T-cell (primary cell): ENCODE results near the gene NFIX. TPM values are rescaled to one million over a fixed set of nuclear protein-coding genes. Genes with fewer than 3 reads are reported as not detected.

ENCODE experiments used
- ATAC-seq, 4 experiments: fragments of 200-7000 bp in 3 of 4; fragments of 150-1000 bp in 1 of 4; cut with Tn5 transposase; replicated peaks in 1 of 4; 1 replicate in 3 of 4; 2 replicates in 1 of 4; pipeline ENCODE4 v1.10.0; 2021; ENCODE audit warnings: moderate library complexity in 3 of 4, mild to moderate bottlenecking in 2 of 4, moderate number of reproducible peaks in 1 of 4
- CTCF ChIA-PET, 2 donors: fragments of 300-600 bp; sonication (Branson Sonifier 250); formaldehyde crosslinking; loops; one replicate each; lab custom pipeline; 2022; ENCODE audit warnings: antibody characterized with exemption in 2 of 2; lab: Charles Lee
- POLR2A ChIA-PET, 2 donors: fragments of 300-600 bp; sonication (Branson Sonifier 250); formaldehyde crosslinking; loops; one replicate each; lab custom pipeline; 2022; ENCODE audit warnings: antibody characterized with exemption in 2 of 2; lab: Charles Lee
- DNase-seq, 35 experiments: peaks; one replicate each; pipeline versions ENCODE4 v3.0.0 to v3.0.0-alpha.2; 2013 to 2023
- H3K27ac ChIP-seq: one replicate; pipeline ENCODE4 v1.5.1; 2013; ENCODE audit warnings: low read length
- H3K27me3 ChIP-seq, 2 experiments: replicated peaks in 1 of 2; 1 replicate in 1 of 2; 2 replicates in 1 of 2; pipeline versions ENCODE4 v1.6.1 to v1.7.0; 2013; ENCODE audit warnings: low read length in 1 of 2, mixed read lengths in 1 of 2; ENCODE audit not compliant: control insufficient read depth in 2 of 2, insufficient read depth in 2 of 2; ENCODE audit errors: extremely low read depth in 1 of 2
- H3K36me3 ChIP-seq, 2 donors: 1 replicate in 1 of 2; 2 replicates in 1 of 2; pipeline versions ENCODE4 v1.6.1 to v1.7.0; 2013; ENCODE audit warnings: low read length in 1 of 2; ENCODE audit not compliant: control insufficient read depth in 2 of 2, insufficient read depth in 1 of 2; ENCODE audit errors: extremely low read depth in 1 of 2
- H3K4me1 ChIP-seq, 2 experiments: 1 replicate in 1 of 2; 2 replicates in 1 of 2; pipeline versions ENCODE4 v1.6.1 to v1.7.0; 2013; ENCODE audit warnings: low read length in 2 of 2, mixed read lengths in 1 of 2; ENCODE audit not compliant: insufficient read depth in 2 of 2, control insufficient read depth in 1 of 2; ENCODE audit errors: extremely low read depth in 1 of 2
- H3K4me3 ChIP-seq, 2 donors: 1 replicate in 1 of 2; 2 replicates in 1 of 2; pipeline versions ENCODE4 v1.5.1 to v1.7.0; 2013; ENCODE audit warnings: mild to moderate bottlenecking in 2 of 2, low read length in 1 of 2, moderate library complexity in 1 of 2; ENCODE audit not compliant: control insufficient read depth in 1 of 2; ENCODE audit errors: extremely low read depth in 1 of 2
- H3K9me3 ChIP-seq: 2 replicates; pipeline ENCODE4 v1.7.0; 2013
- H3K27ac Mint-ChIP-seq, 2 donors: one replicate each; pipeline ENCODE4 v1.8.0; 2020 to 2021; ENCODE audit warnings: mild to moderate bottlenecking in 2 of 2, mixed read lengths in 2 of 2
- H3K27me3 Mint-ChIP-seq, 2 donors: one replicate each; pipeline ENCODE4 v1.8.0; 2021 to 2022; ENCODE audit warnings: mixed read lengths in 2 of 2
- H3K36me3 Mint-ChIP-seq: one replicate; pipeline ENCODE4 v1.8.0; 2021; ENCODE audit warnings: mixed read lengths
- H3K4me1 Mint-ChIP-seq, 3 donors: one replicate each; pipeline ENCODE4 v1.8.0; 2020 to 2022; ENCODE audit warnings: mixed read lengths in 3 of 3, mild to moderate bottlenecking in 1 of 3
- H3K4me3 Mint-ChIP-seq, 3 donors: one replicate each; pipeline ENCODE4 v1.8.0; 2020 to 2022; ENCODE audit warnings: mild to moderate bottlenecking in 3 of 3, mixed read lengths in 3 of 3, moderate library complexity in 3 of 3
- H3K9me3 Mint-ChIP-seq, 3 donors: one replicate each; pipeline ENCODE4 v1.8.0; 2020 to 2022; ENCODE audit warnings: mixed read lengths in 3 of 3
- WGBS: methylation state at CpG from one replicate; pipeline ENCODE4 v1.1.5; 2013; ENCODE audit warnings: missing lambda C conversion rate; ENCODE audit not compliant: insufficient coverage; 5-methylcytosine and 5-hydroxymethylcytosine counted together
- total RNA-seq, 35 experiments: library from RNA in 6 of 35; stranded (reverse) in 6 of 35; fragments of 120-200 nt in 1 of 35; gene quantifications; one replicate each; pipeline versions ENCODE4 v1.2.1 to v1.2.4 and lab custom pipeline; 2013 to 2026

Gene NFIX
- total RNA-seq, 5 donors from 2014 or later (not counting 1 experiment from before 2014, with no cell fraction given), result 3.9 to 6.6 (median 6.3) TPM

DNA sequence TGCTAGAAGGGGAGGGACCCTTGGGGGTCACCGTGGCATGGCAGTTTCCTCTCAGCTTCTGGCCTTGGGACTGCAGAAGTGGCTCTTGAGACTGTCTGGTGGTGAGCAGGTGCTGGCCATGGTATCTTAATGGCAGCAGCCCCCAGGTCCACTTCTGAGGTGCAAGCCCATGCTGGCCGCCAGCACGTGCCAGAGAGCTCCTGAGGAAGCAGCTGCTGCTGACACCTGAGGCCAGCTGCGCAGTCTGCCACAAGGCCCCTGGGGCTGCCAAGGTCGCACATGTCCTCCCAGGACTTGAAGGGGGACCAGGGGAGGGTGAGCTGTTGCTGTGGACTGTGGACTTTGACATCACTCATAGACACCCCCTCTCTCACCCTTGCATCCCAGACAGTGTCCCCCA is 48.0 kb downstream of the NFIX start:
- DNase-seq (no peak), ATAC-seq (no peak)
- peaks cover 0 to 7% of the 10 kb centered on the region in 2 experiments for H3K27me3 ChIP-seq
- Mint-ChIP-seq H3K4me3 (no peak overlapping the region), H3K27me3 (peaks cover 0 to 2% of the 10 kb centered on the region in 2 donors), H3K9me3 (no peaks in the 10 kb centered on the region), H3K27ac (peak overlapping the region in 1 of 2 donors; percentile 48), H3K4me1 (peaks cover 19 to 21% (median 19%) of the 10 kb centered on the region in 3 donors), H3K36me3 (no peaks in the 10 kb centered on the region)
- no peaks in the 10 kb centered on the region for H3K9me3 ChIP-seq
- no peak overlapping the region for H3K4me3 ChIP-seq
- peaks cover 0 to 35% of the 10 kb centered on the region in 2 experiments for H3K4me1 ChIP-seq
- H3K36me3 ChIP-seq, result no peaks in the 10 kb centered on the region
- ChIA-PET POLR2A (no interaction called here), CTCF (interaction anchor here (1.0 to 2.2 kb wide), 2 partner anchors 10 kb away, joined by 3 to 5 read pairs; no protein-coding TSS in a partner anchor)
- 52% methylated on average over 3 of the region's 5 CpGs for WGBS
- H3K27ac ChIP-seq, result no peak overlapping the region

DNA sequence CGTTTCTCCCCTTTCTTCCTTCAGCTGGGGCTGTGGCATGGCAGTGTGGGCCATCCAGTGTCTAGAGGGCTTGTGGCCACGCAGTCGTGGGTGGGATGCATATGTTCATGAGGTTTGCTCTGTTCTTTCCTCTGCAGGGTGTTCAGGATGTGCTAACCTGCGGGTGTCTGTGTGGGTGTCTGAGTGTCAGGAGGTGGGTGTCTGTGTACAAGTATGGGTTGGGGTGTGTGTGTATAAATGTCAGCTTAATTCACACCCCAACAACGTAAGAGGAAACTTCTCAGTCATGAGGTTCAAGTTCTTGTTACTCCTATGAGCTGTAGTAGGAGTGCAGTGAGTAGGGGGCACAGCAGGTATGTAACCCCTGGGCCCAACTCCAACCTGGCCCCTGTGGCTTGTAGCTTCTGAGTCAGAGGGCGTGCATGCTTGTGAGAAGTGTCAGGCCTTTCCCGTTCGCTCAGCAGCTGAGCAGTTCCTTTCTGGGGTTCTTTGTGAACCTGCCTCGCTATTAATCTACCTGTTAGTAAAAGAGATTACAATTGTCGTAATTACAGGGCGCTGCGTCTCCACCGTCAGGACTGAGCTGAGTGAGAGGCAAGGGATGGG is 49.1 kb downstream of the NFIX start:
- peak overlapping the region in 1 of 3 donors; percentile 13 for H3K4me3 Mint-ChIP-seq
- peaks cover 0 to 2% of the 10 kb centered on the region in 2 donors for H3K27me3 Mint-ChIP-seq
- H3K4me1 ChIP-seq, result peaks cover 0 to 35% of the 10 kb centered on the region in 2 experiments
- peaks cover 0 to 7% of the 10 kb centered on the region in 2 experiments for H3K27me3 ChIP-seq
- ATAC-seq, result peak; percentile 71 to 89 (median 78)
- H3K27ac Mint-ChIP-seq, result peak overlapping the region; percentile 16 to 63
- ChIA-PET CTCF (interaction anchor here in 1 of 2 donors (0.8 to 2.2 kb wide), 4 partner anchors 11 to 67 kb away, joined by 3 to 15 read pairs (median 4); no protein-coding TSS in a partner anchor), POLR2A (no interaction called here)
- DNase-seq, result peak in 33 of 35 experiments; percentile 13 to 76 (median 55)
- H3K36me3 ChIP-seq, result no peaks in the 10 kb centered on the region
- H3K27ac ChIP-seq, result peak overlapping the region; percentile 81
- H3K4me1 Mint-ChIP-seq, result peaks cover 19 to 21% (median 19%) of the 10 kb centered on the region in 3 donors
- H3K9me3 ChIP-seq, result no peaks in the 10 kb centered on the region
- no peak overlapping the region for H3K4me3 ChIP-seq
- 40% methylated on average over 7 of the region's 13 CpGs for whole genome bisulfite sequencing
- no peaks in the 10 kb centered on the region for H3K36me3 Mint-ChIP-seq
- no peaks in the 10 kb centered on the region for H3K9me3 Mint-ChIP-seq

DNA sequence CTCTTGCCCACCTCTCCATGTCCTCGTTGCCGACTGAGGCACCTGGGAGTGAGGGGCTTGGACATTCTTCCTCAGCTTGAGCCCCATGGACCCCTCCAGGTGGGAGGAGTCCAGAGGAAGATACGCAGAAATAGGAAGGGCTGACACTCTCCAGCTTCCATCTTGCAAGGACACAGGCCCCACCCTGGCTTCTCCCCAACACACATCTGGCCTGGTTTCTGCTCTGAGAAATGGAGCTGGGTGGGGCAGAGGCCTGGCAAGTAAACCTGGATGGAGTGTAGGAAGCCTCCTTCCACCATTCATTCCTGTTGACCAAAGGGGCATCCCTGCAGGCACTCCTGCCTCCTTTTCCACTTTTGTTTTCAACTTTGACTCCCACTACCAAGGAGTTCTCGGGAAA is 50.5 kb downstream of the NFIX start:
- no peaks in the 10 kb centered on the region for H3K9me3 Mint-ChIP-seq
- no peak overlapping the region for H3K27ac Mint-ChIP-seq
- CTCF ChIA-PET, result interaction anchor here in 1 of 2 donors (1.1 to 1.3 kb wide), 2 partner anchors 12 to 68 kb away, joined by 3 read pairs; no protein-coding TSS in a partner anchor
- no peak overlapping the region for H3K4me3 Mint-ChIP-seq
- H3K9me3 ChIP-seq, result no peaks in the 10 kb centered on the region
- ATAC-seq, result no peak
- peaks cover 0 to 9% of the 10 kb centered on the region in 2 experiments for H3K27me3 ChIP-seq
- POLR2A ChIA-PET, result no interaction called here
- no peak for DNase-seq
- no peaks in the 10 kb centered on the region for H3K36me3 Mint-ChIP-seq
- H3K27ac ChIP-seq, result peak overlapping the region; percentile 81
- H3K36me3 ChIP-seq, result no peaks in the 10 kb centered on the region
- peaks cover 0 to 5% of the 10 kb centered on the region in 2 donors for H3K27me3 Mint-ChIP-seq
- peaks cover 0 to 35% of the 10 kb centered on the region in 2 experiments for H3K4me1 ChIP-seq
- WGBS, result no CpG with 5 or more reads among the region's 4 CpGs
- peaks cover 19 to 21% (median 20%) of the 10 kb centered on the region in 3 donors for H3K4me1 Mint-ChIP-seq
- no peak overlapping the region for H3K4me3 ChIP-seq

DNA sequence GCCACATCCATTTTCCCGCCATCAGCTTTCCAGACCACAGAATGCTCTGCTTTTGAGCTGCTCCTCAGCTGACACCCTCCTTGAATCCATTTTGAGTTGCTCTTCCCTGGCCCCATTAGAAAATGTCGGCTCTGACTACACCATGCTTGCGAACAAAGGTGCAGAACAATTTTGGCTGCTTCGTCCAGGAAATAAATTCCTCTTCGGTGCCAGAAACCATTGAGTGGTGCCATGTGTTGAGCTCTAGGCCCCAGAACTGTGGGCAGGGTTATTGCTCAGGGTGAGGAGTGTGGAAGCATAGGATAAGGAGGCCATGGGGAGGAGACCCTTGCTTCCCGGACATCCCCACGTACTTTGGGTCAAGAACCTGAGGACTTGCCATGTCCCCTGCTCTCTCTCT is 52.1 kb downstream of the NFIX start:
- peaks cover 3 to 47% of the 10 kb centered on the region in 2 experiments for H3K4me1 ChIP-seq
- H3K9me3 Mint-ChIP-seq, result no peaks in the 10 kb centered on the region

DNA sequence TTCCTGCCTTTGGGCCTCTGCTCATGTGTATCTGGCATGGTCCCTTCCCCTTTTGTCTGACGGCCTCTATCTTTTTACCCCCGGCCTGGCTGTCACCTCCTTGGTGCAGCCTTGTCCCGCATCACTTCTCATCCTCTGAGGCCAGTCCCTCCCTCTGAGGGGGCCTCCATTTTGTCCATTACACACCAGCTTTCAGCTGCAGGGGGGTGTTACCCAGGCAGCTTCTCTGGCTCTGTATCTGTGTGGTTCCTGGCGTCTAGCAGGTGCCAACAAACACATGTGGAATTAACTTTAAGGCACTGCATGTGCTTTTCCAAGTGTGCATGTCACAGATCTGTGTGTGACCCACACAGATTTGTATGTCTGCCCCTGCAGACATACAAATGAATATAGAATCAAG is 55.0 kb downstream of the NFIX start:
- H3K27me3 ChIP-seq, result peaks cover 0 to 46% of the 10 kb centered on the region in 2 experiments
- no peak for DNase-seq
- peaks cover 10 to 15% (median 14%) of the 10 kb centered on the region in 3 donors for H3K4me1 Mint-ChIP-seq
- H3K27me3 Mint-ChIP-seq, result peaks cover 3 to 13% of the 10 kb centered on the region in 2 donors
- no peaks in the 10 kb centered on the region for H3K36me3 ChIP-seq
- no peaks in the 10 kb centered on the region for H3K9me3 ChIP-seq
- 93% methylated on average over 3 of the region's 4 CpGs for WGBS
- POLR2A ChIA-PET, result no interaction called here
- H3K27ac ChIP-seq, result no peak overlapping the region
- H3K4me3 ChIP-seq, result no peak overlapping the region
- no peak overlapping the region for H3K27ac Mint-ChIP-seq
- peaks cover 3 to 21% of the 10 kb centered on the region in 2 experiments for H3K4me1 ChIP-seq
- no peak for ATAC-seq
- CTCF ChIA-PET, result no interaction called here
- H3K9me3 Mint-ChIP-seq, result no peaks in the 10 kb centered on the region
- no peak overlapping the region for H3K4me3 Mint-ChIP-seq
- H3K36me3 Mint-ChIP-seq, result no peaks in the 10 kb centered on the region

More for the DNA sequence above, 52.1 kb downstream of the NFIX start:
- Mint-ChIP-seq H3K4me3 (no peak overlapping the region), H3K27ac (no peak overlapping the region), H3K4me1 (peaks cover 31 to 33% (median 33%) of the 10 kb centered on the region in 3 donors), H3K36me3 (no peaks in the 10 kb centered on the region), H3K27me3 (peaks cover 3 to 7% of the 10 kb centered on the region in 2 donors)
- ATAC-seq (no peak), DNase-seq (no peak)
- H3K36me3 ChIP-seq, result no peaks in the 10 kb centered on the region
- H3K27me3 ChIP-seq, result peaks cover 0 to 24% of the 10 kb centered on the region in 2 experiments
- H3K27ac ChIP-seq, result no peak overlapping the region
- H3K9me3 ChIP-seq, result no peaks in the 10 kb centered on the region
- no peak overlapping the region for H3K4me3 ChIP-seq
- 92% methylated on average over 5 of the region's 7 CpGs for WGBS
- POLR2A ChIA-PET, result no interaction called here
- CTCF ChIA-PET, result interaction anchor here in 1 of 2 donors (0.5 kb wide), 1 partner anchor 38 kb away, joined by 4 read pairs; no protein-coding TSS in a partner anchor

DNA sequence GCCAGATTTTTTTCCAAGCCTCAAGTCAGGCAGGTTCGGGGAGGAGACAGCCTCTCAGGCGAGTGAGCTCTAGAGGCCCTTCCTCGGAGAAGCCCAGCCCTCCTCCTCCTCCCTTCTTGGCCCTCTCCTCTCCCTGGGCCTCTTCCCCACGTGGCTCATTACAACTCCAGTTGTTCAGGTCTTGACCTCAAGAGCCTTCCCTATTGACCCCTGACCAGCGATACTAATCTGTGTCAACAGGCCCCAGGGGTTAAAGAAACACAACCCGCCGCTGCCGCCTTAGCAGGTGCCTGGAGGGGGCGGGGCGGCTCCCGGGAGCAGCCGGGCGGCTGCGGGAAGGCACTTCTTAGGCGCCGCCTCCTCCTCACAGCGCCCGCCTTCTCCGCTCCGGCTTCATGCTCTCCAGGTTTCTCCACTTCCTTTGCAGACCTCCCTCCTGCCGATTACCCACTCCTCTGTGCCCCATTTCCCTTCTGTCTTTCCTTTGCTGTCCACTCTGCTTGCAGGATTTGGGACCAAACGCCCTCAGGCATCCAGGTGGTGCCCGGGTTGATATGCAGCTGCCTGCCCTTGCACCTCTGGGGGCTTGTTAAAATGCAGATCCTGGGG is 56.4 kb downstream of the NFIX start:
- Mint-ChIP-seq H3K27ac (no peak overlapping the region), H3K27me3 (peaks cover 3 to 13% of the 10 kb centered on the region in 2 donors), H3K9me3 (no peaks in the 10 kb centered on the region), H3K4me3 (peak overlapping the region; percentile 41 to 70 (median 60)), H3K4me1 (peaks cover 10 to 15% (median 14%) of the 10 kb centered on the region in 3 donors), H3K36me3 (no peaks in the 10 kb centered on the region)
- ChIA-PET CTCF (interaction anchor here in 1 of 2 donors (0.6 kb wide), 1 partner anchor 9 kb away, joined by 3 read pairs; no protein-coding TSS in a partner anchor), POLR2A (no interaction called here)
- H3K27ac ChIP-seq, result no peak overlapping the region
- H3K4me1 ChIP-seq, result peaks cover 3 to 11% of the 10 kb centered on the region in 2 experiments
- DNase-seq (peak in 9 of 35 experiments; percentile 4 to 36 (median 13)), ATAC-seq (peak in 3 of 4 experiments; percentile 52 to 73 (median 57))
- 13% methylated on average over 23 of the region's 23 CpGs for WGBS
- H3K9me3 ChIP-seq, result no peaks in the 10 kb centered on the region
- no peaks in the 10 kb centered on the region for H3K36me3 ChIP-seq
- H3K27me3 ChIP-seq, result peaks cover 0 to 51% of the 10 kb centered on the region in 2 experiments
- H3K4me3 ChIP-seq, result peak overlapping the region in 1 of 2 donors; percentile 10
